ENCODE measurements around the gene RPL19.
A peak's percentile ranks its signal among the peaks of the same experiment; 100 is the strongest.
"Not testable (repeated sequence)": the region's sequence is repeated elsewhere in the genome, so short reads cannot be mapped to it uniquely, and the experiment has no call there.

RPL19 gene

GRCh38 chr17:39244016-39244599, 44.0 kb downstream of the RPL19 start:
- Histone ChIP-seq H3K27ac (ENCODE audit: low read length) (peak overlapping the region; percentile 48), H3K4me3 (ENCODE audit: low read depth in 1 of 2, low read length in 2 of 2) (peak overlapping the region in 1 of 2 experiments; percentile 33; a peak in 1 of 4 replicates), H3K79me2 (ENCODE audit: insufficient read depth, low read length) (no peaks in the 10 kb centered on the region), H3K4me1 (ENCODE audit: insufficient read depth, low read length) (peaks cover 25% of the 10 kb centered on the region), H3K9me3 (ENCODE audit: insufficient read depth, low read length, severe bottlenecking) (no peaks in the 10 kb centered on the region), H2AFZ (ENCODE audit: low read depth, low read length) (peak overlapping the region; percentile 40), H3K4me2 (ENCODE audit: insufficient read depth, low read length) (peak overlapping the region; percentile 56), H3K36me3 (ENCODE audit: insufficient read depth, low read length) (no peaks in the 10 kb centered on the region), H3K9ac (ENCODE audit: low read depth, low read length) (peak overlapping the region; percentile 11; the same call in 1 of the 2 replicates), H4K20me1 (ENCODE audit: insufficient read depth, low read length) (no peaks in the 10 kb centered on the region), H3K27me3 (ENCODE audit: insufficient read depth, low read length, poor library complexity) (no peaks in the 10 kb centered on the region)
- no peak for TF ChIP-seq CTCF (IDR thresholded peaks at IDR 0.05; ENCODE audit: borderline replicate concordance, extremely low read depth, low read length, poor library complexity, severe bottlenecking)
- TF ChIP-seq EZH2 (IDR thresholded peaks at IDR 0.05; ENCODE audit: borderline replicate concordance, low read depth, low read length, severe bottlenecking): no peak
- peak; percentile 86 for DNase-seq
- ATAC-seq (ENCODE audit: insufficient read depth, low read depth): peak; percentile 92

GRCh38 chr17:39244600-39245570, 44.8 kb downstream of the RPL19 start:
- no peak overlapping the region for H2AFZ ChIP-seq (ENCODE audit: low read depth, low read length)
- no peaks in the 10 kb centered on the region for H3K9me3 ChIP-seq (ENCODE audit: insufficient read depth, low read length, severe bottlenecking)
- peak overlapping the region; percentile 48; the same call in 1 of the 2 replicates for H3K27ac ChIP-seq (ENCODE audit: low read length)
- no peaks in the 10 kb centered on the region for H4K20me1 ChIP-seq (ENCODE audit: insufficient read depth, low read length)
- H3K36me3 ChIP-seq (ENCODE audit: insufficient read depth, low read length): no peaks in the 10 kb centered on the region
- TF ChIP-seq EZH2 (IDR thresholded peaks at IDR 0.05; ENCODE audit: borderline replicate concordance, low read depth, low read length, severe bottlenecking): no peak
- peak; percentile 97 for TF ChIP-seq CTCF (IDR thresholded peaks at IDR 0.05; ENCODE audit: borderline replicate concordance, extremely low read depth, low read length, poor library complexity, severe bottlenecking)
- no peaks in the 10 kb centered on the region for H3K27me3 ChIP-seq (ENCODE audit: insufficient read depth, low read length, poor library complexity)
- peak overlapping the region; percentile 56 for H3K4me2 ChIP-seq (ENCODE audit: insufficient read depth, low read length)
- peaks cover 19% of the 10 kb centered on the region for H3K4me1 ChIP-seq (ENCODE audit: insufficient read depth, low read length)
- peak; percentile 80 for ATAC-seq (ENCODE audit: insufficient read depth, low read depth)
- peak; percentile 85 for DNase-seq
- no peaks in the 10 kb centered on the region for H3K79me2 ChIP-seq (ENCODE audit: insufficient read depth, low read length)
- peak overlapping the region; percentile 11; the same call in 1 of the 2 replicates for H3K9ac ChIP-seq (ENCODE audit: low read depth, low read length)
- peak overlapping the region in 1 of 2 experiments; percentile 33; a peak in 1 of 4 replicates for H3K4me3 ChIP-seq (ENCODE audit: low read depth in 1 of 2, low read length in 2 of 2)

GRCh38 chr17:39246274-39246673, 46.2 kb downstream of the RPL19 start:
- Histone ChIP-seq H4K20me1 (ENCODE audit: insufficient read depth, low read length) (no peaks in the 10 kb centered on the region), H3K27me3 (ENCODE audit: insufficient read depth, low read length, poor library complexity) (no peaks in the 10 kb centered on the region), H3K27ac (ENCODE audit: low read length) (no peak overlapping the region), H3K4me2 (ENCODE audit: insufficient read depth, low read length) (no peak overlapping the region), H3K9ac (ENCODE audit: low read depth, low read length) (no peak overlapping the region), H3K4me1 (ENCODE audit: insufficient read depth, low read length) (peaks cover 19% of the 10 kb centered on the region), H3K79me2 (ENCODE audit: insufficient read depth, low read length) (no peaks in the 10 kb centered on the region), H3K36me3 (ENCODE audit: insufficient read depth, low read length) (no peaks in the 10 kb centered on the region), H3K4me3 (ENCODE audit: low read depth in 1 of 2, low read length in 2 of 2) (no peak overlapping the region), H3K9me3 (ENCODE audit: insufficient read depth, low read length, severe bottlenecking) (no peaks in the 10 kb centered on the region), H2AFZ (ENCODE audit: low read depth, low read length) (no peak overlapping the region)
- TF ChIP-seq EZH2 (IDR thresholded peaks at IDR 0.05; ENCODE audit: borderline replicate concordance, low read depth, low read length, severe bottlenecking) (no peak), CTCF (IDR thresholded peaks at IDR 0.05; ENCODE audit: borderline replicate concordance, extremely low read depth, low read length, poor library complexity, severe bottlenecking) (no peak)
- no peak for ATAC-seq (ENCODE audit: insufficient read depth, low read depth)
- no peak for DNase-seq

GRCh38 chr17:39250076-39250475, 50.0 kb downstream of the RPL19 start:
- not testable (repeated sequence) for H3K4me1 ChIP-seq (ENCODE audit: insufficient read depth, low read length); H3K27me3 ChIP-seq (ENCODE audit: insufficient read depth, low read length, poor library complexity); H2AFZ ChIP-seq (ENCODE audit: low read depth, low read length); H3K9me3 ChIP-seq (ENCODE audit: insufficient read depth, low read length, severe bottlenecking); H4K20me1 ChIP-seq (ENCODE audit: insufficient read depth, low read length); H3K79me2 ChIP-seq (ENCODE audit: insufficient read depth, low read length); DNase-seq; H3K27ac ChIP-seq (ENCODE audit: low read length); H3K4me3 ChIP-seq (ENCODE audit: low read depth in 1 of 2, low read length in 2 of 2); H3K36me3 ChIP-seq (ENCODE audit: insufficient read depth, low read length); ATAC-seq (ENCODE audit: insufficient read depth, low read depth); H3K4me2 ChIP-seq (ENCODE audit: insufficient read depth, low read length); H3K9ac ChIP-seq (ENCODE audit: low read depth, low read length)
